HG03108 (cell line): ENCODE measurements around the gene ANXA10.
"Not testable (repeated sequence)": the region's sequence is repeated elsewhere in the genome, so short reads cannot be mapped to it uniquely, and the experiment has no call there.

Experiments
- ATAC-seq: cut with Tn5 transposase; IDR thresholded peaks from one replicate; pipeline ENCODE4 v1.9.1; 2021; ENCODE audit warnings: moderate library complexity; ENCODE audit not compliant: unreplicated experiment

Gene ANXA10

DNA sequence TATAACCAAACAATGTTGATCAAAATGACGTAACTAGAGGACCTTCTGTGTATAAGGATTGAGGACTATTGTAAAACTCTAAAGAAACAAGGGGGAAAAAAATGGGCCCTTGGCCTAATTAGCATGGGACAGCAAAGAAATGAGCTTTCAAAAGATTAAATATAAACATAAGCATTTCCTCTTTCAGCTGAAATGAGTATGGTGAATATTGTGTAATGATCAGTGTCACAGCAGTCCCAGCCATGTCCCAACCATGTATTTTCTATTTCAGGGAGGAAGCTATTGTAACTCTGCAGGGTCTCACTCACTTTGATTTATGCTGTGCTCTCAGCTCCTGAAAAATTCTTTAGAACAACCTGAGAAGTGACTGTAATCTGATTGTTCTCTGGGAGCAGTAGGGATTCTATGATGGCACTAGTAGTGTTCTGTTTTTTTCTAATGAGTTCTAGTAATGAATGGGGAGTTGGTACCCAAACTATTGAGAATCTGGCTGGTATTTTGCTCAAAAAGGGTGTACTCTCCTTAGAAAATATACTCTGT is 25.8 kb downstream of the ANXA10 start:
- ATAC-seq, result no peak

DNA sequence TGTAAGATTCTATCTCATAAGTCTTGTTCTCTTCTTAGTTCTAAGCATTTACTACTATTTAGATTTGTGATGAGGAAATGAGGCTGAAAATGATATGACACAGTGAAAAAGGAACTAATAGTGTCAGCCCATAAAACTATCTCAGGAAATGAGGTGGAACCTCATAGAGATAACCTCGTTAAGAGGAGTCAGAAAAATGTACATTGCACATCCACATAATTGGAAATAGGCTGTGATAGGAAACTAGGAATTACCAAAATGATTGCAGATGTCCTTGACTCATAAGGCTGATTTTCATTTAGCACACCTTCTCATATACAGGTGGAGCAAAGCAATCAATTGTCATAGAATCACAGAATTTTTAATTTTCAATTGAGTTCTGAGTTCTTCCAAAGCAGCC is 26.8 kb downstream of the ANXA10 start:
- ATAC-seq, result no peak

DNA sequence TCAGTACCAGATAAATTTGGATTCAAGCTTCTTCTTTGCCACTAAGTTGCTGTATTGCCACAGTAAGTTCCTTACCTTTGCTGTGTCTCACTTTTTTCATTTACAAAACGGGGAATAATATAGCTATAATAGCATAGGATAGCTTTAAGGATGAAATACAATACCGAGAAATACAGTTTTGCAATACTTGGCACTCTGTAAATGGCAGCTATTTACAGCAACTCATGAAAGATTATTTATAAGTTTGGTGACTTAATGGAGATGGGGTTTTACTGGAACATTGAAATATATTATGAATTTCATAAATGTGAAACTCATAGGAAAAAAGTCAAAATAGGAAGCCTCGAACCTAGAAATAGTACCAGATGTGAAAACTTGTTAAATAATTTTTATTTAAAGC is 27.6 kb downstream of the ANXA10 start:
- ATAC-seq, result no peak

DNA sequence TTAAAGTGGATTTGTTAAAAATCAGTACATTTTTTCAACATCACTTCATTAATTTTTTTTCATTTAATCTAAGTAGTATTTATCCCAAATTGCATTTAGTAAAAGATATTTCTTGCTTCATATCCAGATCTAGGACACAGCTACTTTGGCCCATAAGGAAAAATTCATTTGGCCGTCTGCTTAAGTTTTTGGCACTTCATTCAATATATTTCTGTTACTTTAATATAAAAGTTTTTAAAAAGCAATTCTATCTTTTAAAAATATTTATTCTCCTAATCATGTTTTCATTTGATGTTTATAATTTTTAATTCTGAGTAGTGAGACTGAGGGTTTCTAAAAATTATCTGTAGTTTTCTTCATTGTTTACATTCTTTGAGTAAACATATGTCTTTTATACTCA is 28.5 kb downstream of the ANXA10 start:
- ATAC-seq, result no peak

DNA sequence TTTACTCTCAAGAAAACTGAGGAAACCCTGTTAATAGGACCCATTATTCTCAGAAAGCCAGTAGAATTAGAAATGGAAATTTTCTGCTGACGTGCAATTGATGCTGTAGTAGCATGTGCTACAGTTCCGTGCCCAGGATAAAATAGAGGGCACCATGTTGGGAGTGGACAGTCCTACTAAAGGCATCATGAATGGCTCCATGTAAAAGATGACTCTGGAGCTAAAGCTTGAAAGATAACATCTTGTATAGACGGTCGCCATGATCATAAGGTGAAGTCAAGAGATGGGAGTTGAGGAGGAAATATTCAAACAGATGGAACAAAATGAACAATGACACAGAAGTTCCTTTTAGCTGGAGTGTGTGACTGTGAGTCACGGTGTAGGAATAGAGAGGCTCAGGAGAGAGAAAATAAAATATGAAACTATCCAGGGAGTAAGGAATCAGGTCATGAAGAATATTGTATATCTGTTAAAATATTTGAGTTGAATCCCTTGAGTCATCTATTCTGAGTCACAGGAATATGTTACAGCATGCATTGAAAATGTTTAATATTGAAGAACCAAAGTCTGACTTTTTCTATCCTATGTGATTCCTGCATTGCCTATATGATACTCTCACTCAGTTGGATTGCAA is 31.8 kb downstream of the ANXA10 start:
- ATAC-seq, result no peak

DNA sequence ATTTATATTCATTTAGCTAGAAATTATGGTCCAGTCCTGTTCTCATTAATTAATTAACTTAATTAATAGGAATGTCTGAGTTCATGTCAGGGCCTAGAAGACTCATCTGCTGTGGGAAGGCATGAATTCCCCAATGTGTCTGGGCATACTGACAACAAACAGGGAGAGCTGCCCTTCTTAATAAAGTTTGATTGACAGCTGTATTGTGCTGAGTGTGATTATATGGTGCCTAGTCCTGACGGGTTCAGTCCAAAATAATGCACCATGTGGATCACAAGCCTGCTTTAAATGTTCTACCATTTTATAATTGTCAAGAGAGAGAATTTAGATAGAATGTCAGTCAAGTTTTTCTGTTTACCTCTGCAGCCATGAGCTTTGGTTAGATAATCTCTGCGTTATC is 34.6 kb downstream of the ANXA10 start:
- no peak for ATAC-seq

DNA sequence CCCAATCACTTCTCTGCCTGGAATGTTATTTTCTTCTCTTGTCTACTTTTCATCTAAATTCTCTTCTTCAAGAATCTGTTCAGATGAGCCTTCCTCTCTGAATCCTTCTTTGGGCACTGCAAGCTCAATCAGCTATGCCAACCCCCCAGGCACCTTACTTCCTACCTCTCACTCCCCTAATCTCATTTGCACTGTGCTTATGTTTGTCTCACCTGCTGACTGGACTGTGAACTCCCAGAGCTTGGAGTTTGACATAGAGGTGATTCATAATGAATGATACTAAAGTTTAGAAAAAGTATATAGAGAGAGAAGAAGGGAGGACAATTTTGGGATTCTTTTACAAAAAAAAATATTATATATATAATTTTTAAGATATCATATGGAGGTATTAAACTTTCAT is 36.3 kb downstream of the ANXA10 start:
- no peak for ATAC-seq

DNA sequence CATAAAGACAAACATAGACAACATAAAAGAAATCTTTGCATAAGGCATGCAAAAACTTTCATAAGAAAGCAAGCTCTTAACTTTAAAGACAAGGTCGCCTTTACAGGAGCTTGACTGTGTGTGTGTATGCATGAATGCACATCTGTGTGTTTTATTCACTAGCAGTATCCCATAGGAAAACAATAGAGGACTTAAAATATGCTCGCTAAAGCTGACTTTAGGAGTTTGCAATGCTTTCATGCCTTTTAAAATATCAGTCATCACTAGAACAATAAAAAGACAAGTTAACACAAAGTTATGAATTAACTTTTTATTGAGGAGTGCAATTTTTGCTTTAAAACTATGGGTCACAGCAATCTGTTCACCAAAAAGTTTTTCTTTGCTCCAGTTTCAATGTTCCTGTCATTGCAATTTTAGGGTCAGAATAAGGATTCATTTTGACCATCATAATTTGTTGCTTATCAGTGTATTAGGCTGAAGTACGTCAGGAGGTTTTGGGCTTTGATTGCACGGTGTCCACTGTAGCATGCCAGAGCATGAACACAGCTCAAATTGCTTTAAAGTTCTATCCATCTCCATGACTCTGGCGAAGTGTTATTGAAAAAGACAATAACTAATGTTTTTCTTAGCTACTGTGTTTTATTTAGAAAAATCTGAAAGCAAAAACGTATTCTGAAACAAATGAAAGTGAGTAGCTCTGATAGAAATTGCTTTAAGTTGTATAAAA is 36.9 kb downstream of the ANXA10 start:
- no peak for ATAC-seq

DNA sequence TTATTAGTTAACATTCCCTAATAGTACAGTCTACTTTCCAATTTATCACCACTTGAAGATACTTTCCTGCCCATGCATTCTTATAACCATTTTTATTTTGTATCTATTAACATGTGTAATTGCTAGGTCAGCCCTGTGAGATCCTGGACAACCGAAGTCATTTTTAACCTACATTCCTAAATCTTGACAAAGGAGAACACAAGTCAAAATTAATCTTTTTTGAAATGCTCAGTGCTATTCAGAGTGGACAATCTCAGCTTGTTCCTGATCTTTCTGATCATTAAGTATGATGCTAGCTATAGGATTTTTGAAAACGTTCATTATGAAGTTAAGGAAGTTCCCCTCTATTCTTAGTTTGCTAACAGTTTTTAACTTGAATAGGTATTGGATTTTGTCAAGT is 37.5 kb downstream of the ANXA10 start:
- no peak for ATAC-seq

DNA sequence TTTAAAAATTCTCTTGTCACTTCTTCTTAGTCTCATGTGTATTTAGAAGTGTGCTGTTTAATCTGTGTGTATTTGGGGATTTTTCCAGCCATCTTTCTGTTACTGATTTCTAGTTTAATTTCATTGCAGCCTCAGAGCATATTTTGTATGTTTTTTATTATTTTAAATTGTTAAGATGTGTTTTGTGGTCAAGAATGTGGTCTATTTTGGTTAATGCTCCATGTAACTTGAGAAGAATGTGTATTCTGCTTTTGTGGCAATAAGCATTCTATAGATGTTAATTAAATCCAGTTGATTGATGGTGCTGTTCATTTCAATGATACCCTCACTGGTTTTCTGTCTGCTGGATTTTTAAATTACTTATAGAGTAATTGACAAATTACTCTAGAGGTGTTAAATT is 38.9 kb downstream of the ANXA10 start:
- no peak for ATAC-seq

DNA sequence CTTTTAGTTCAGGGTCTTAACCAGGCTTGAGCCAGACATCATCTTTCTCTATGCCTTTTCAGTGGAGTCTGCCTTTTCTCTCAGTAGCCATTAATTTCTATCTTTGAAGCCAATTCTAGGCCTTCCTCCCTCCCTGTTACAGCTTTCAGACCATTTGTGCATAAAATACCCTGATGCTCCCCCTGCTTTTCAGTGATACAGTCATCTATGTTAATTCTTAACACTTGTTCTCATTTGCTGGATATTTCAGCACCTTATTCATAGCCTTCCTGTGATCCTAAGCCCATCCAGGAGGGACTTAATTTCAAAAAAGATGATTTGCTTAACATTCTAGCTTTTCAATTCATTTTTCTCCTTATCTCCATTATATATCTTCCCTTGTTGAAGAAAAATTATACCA is 42.3 kb downstream of the ANXA10 start:
- ATAC-seq, result no peak

DNA sequence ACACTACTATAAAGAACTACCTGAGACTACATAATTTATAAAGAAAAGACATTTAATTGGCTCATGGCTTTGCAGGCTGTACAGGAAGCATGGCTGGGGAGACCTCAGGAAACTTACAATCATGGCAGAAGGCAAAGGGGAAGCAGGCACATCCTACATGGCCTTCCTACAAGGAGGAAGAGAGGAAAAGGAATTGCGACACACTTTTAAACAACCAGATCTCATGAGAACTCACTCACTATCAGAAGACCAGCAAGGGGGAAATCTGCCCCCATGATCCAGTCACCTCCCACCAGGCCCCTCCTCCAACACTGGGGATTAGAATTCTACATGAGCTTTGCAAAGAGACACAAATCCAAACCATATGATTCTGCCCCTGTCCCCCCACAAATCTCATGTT is 43.5 kb downstream of the ANXA10 start:
- not testable (repeated sequence) for ATAC-seq

DNA sequence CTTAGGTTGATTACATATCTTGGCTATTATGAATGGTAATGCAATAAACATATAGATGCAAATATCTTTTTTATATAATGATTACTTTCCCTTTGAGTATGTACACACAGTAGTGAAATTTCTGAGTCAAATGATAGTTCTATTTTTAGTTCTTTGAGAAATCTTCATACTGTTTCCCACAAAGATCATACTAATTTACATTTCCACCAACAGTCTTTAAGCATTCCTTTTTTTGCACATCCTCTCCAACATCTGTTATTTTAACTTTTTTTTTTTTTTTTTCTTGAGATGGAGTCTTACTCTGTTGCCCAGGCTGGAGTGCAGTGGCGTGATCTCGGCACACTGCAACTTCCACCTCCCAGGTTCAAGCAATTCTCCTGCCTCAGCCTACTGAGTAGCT is 45.4 kb downstream of the ANXA10 start:
- ATAC-seq, result not testable (repeated sequence)

DNA sequence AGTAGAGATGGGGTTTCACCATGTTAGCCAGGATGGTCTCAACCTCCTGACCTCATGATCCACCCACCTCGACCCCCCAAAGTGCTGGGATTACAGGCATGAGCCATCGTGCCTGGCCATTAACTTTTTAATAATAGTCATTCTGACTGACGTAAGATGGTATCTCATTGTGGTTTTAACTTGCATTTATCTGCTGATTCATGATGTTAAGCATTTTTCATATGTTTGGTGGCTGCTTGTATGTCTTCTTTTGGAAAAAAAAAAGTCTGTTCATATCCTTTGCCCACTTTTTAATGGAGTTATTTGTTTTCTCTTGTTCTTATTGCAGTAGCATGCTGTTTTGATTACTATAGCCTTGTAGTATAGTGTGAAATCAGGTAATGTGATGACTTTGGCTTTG is 45.8 kb downstream of the ANXA10 start:
- no peak for ATAC-seq

DNA sequence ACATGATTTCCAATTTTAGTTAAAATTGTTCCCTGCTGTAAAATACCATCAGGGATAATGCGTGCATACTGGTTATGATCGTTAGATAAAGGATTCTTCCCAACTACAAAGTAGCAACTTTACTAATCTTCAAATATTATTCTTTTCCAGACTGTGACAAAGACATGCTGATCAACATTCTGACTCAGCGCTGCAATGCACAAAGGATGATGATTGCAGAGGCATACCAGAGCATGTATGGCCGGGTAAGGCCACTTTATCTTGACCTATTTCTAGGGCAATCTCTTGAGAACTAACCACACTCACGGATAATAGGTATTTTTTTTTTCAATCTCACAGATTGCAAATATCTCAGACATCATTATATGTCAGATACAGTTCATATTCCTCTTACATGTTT is 47.0 kb downstream of the ANXA10 start:
- no peak for ATAC-seq

DNA sequence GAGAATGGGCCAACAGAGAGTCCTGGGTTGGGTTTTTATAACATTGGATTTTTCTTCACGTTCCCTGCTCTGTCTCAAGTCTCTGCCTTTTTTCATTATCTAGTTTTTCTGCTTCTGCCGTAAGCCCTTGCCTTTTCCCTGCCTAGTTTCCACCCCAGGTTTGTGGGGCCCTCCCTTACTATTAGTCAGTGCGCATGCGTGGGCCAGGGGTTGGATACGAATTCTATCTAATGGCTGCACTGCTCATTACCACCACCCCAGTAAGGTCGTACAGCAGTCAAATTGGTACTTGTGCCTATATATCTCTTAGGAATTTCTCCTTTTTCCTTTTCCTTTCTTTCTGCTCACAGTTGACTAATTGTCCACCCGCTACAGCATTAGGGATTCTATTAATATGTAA is 49.4 kb downstream of the ANXA10 start:
- ATAC-seq, result no peak

DNA sequence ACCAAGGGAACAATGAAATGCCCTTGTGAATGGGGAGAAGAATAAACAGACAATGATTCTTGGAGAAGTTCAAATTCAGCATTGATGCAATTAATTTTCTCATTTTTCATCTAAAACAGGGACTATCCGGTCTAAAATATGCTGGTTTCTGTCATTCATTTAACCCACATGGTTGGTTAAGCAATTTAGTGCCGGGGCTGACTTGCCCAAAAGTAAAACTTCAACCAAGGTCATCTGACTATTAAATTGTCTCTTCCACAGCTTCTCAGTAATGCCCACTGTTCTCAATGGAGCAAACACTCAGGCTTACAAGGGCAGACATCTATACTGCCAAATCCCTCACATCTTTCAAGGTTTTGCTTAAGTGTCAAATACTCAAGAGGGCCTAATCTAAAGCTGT is 51.3 kb downstream of the ANXA10 start:
- ATAC-seq, result no peak

DNA sequence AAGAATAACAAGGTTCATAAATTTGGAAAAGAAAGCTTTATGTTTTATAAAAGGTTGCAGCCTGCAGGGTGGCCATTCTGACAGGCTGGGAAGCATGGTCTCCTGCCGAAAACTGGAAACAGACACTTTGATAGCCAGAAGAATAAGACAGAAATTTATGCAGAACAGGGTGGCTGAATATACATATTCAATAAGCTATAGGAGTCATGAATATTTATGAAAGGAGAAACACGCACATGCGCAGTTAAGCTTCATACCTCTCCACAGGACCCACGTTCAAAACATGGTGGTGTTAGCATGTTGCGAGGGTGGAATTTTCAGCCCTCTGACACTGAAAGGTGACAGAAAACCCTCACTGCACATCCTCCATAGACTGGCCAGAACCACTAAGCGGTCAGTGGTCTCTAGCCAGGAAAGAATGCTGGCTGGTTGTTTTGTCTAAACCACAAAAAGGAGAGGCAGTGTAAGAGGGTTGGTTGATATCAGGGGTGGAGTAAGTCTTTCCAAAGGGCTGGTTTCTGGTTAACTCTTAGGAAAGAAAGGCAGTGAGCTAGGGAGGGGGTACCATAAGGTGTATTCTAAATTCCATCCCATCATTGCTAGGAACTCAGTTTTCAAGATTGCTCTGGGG is 58.2 kb downstream of the ANXA10 start:
- ATAC-seq, result no peak

DNA sequence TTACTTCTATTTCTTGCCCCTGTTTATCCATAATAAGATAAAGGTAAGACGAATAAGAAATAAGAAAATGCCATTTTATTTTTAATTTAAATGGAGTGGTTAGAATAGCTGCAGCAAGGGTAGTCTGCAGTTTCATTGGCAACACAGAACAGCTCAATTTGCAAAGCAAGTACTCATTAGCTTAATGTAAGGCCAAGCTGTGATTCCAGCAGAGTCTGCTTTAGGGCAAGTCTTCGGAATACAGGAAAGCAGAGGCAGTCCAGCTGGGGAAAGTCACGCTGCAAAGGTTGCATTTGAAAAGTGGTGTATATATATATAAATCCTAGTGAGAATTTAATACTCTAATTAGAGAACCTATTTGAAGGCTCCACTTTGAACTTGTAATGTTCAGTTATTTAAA is 59.0 kb downstream of the ANXA10 start:
- no peak for ATAC-seq

DNA sequence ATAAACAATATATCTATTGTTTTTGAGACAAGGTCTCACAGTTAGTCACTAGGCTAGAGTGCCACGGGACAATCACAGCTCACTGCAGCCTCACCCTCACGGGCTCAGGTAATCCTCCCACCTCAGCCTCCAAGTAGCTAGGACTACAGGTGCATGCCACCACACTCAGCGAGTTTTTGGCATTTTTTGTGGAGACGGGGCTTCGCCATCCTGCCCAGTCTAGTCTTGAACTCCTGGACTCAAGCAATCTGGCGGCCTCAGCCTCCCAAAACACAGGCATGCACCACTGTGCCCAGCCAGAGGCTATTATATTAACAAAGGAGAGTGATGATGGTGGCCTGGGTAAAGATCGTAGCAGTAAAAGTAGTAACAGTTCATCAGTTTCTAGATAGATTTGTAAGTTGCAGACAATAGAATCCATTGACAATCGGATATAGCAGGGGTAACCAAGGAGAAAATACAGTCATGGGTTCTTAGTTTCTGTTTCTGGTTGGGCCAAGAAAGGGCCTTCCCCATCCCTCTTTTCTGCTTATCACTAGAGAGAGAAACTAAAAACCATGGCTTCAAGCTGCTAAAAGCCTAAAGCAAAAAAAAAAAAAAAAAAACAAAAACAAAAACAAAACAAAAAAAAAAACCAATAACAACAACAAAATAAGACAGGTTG is 60.6 kb downstream of the ANXA10 start:
- ATAC-seq, result no peak

DNA sequence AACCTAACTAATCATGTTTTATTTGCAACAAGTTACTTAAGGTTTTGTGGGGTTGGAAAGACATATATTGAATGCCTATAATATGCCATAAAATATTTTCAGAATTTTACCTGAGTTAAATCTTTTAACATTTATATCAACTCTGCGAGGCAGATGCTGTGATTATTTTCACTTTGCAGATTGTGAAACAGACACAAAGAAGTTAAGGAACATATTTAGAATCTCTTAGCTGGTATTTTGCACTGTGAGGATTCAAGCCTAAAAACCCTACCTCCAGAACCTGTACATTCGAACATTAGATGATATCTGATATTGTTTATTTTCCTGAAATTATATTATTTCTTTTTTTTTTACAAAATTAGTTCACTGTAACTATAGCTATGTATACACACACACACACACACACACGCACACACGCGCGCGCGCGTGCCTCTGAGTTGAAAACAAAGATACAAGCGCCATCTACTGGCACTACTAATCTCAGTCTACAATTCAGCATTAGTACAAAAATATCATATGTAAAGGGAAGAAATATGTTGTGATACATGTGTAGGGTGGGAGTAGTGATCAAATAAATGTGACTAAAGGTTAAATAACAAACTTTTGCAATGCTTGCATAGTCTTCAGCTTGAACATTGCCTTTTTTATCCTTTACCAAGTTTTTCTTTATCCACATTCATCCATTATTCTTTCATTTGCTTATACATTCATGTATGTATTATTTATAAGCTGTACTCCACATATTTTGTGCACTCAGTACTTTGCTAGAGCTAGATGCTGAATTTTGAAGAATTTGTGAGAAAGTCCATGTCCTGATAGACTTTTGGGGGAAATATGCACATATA is 61.5 kb downstream of the ANXA10 start:
- peak; percentile 69 for ATAC-seq
